Ovary (tissue), 3 donors: ENCODE results near the gene ENAH.

Experiments
- EP300 ChIP-seq: sonication (generic); formaldehyde crosslinking; IDR thresholded peaks from one replicate; pipeline ENCODE4 v1.6.1; 2017; ENCODE audit warnings: antibody characterized with exemption
- POLR2A ChIP-seq: fragments of 450-650 bp; IDR thresholded peaks from one replicate; pipeline ENCODE4 v1.6.1; 2017; ENCODE audit warnings: antibody characterized with exemption, mild to moderate bottlenecking, moderate library complexity
- TF ChIP-seq, protein P1 (sequence below), 3 donors: fragments of 450-650 bp in 2 of 3; fragments of 200-600 bp in 1 of 3; IDR thresholded peaks; one replicate each; pipeline versions ENCODE4 v1.5.1 to v1.8.0; 2016 to 2022; ENCODE audit warnings: antibody characterized with exemption in 3 of 3, mild to moderate bottlenecking in 1 of 3
- donor health status: DM: no; HTN: no; CAD: no.

DNA sequence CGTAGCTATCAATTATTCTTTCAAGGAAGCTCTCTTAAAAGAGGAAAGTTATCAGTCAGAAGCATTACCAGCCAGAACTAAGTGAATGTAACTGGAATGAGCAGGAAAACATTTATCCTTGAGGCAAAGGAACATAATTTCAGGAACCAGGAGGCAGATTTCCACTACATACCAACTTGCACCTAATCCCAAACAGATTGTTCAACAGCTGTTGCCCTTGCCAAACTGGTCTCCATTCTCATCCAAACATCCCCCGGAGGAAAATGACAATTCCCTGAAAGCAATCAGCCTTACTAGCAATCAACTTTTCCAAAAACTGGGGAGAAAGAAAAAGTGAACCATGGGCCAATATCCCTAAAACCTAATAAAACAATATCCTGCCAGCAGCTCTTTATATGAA lies 35.0 kb downstream of the ENAH start:
- TF ChIP-seq, protein P1, sequence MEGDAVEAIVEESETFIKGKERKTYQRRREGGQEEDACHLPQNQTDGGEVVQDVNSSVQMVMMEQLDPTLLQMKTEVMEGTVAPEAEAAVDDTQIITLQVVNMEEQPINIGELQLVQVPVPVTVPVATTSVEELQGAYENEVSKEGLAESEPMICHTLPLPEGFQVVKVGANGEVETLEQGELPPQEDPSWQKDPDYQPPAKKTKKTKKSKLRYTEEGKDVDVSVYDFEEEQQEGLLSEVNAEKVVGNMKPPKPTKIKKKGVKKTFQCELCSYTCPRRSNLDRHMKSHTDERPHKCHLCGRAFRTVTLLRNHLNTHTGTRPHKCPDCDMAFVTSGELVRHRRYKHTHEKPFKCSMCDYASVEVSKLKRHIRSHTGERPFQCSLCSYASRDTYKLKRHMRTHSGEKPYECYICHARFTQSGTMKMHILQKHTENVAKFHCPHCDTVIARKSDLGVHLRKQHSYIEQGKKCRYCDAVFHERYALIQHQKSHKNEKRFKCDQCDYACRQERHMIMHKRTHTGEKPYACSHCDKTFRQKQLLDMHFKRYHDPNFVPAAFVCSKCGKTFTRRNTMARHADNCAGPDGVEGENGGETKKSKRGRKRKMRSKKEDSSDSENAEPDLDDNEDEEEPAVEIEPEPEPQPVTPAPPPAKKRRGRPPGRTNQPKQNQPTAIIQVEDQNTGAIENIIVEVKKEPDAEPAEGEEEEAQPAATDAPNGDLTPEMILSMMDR (IDR thresholded peaks at IDR 0.05), result no peak
- no peak for TF ChIP-seq POLR2A
- TF ChIP-seq EP300, result no peak
